MM.1S (cell line): Measurements from ENCODE around the gene BOC.

Source experiments
- DNase-seq: peaks from one replicate; pipeline ENCODE4 v3.0.0-alpha.2; 2015
- H2AFZ ChIP-seq: fragments of 300-600 bp; sonication (generic); 2 replicates; pipeline ENCODE4 v1.6.0; 2016; ENCODE audit warnings: antibody characterized with exemption, low read length
- H3F3A ChIP-seq: fragments of 300-600 bp; sonication (generic); 2 replicates; pipeline ENCODE4 v1.6.1; 2016; ENCODE audit warnings: mild to moderate bottlenecking, antibody characterized with exemption, low read length, moderate library complexity, mixed read lengths; ENCODE audit not compliant: insufficient read depth
- H3K27ac ChIP-seq: fragments of 300-600 bp; sonication (generic); 2 replicates; pipeline ENCODE4 v1.5.1; 2016; ENCODE audit warnings: mild to moderate bottlenecking, low read length
- H3K27me3 ChIP-seq: fragments of 300-600 bp; sonication (generic); replicated peaks from 2 replicates; pipeline ENCODE4 v1.6.0; 2016; ENCODE audit warnings: low read length; ENCODE audit not compliant: insufficient read depth
- H3K36me3 ChIP-seq: fragments of 300-600 bp; sonication (generic); replicated peaks from 2 replicates; pipeline ENCODE4 v1.6.1; 2016; ENCODE audit warnings: mild to moderate bottlenecking, low read length, mixed read lengths; ENCODE audit not compliant: insufficient read depth
- H3K4me1 ChIP-seq: fragments of 300-600 bp; sonication (generic); 2 replicates; pipeline ENCODE4 v1.6.1; 2016; ENCODE audit warnings: low read length, mixed read lengths
- H3K4me2 ChIP-seq: fragments of 300-600 bp; sonication (generic); 2 replicates; pipeline ENCODE4 v1.6.0; 2016; ENCODE audit warnings: low read depth, low read length
- H3K4me3 ChIP-seq: fragments of 300-600 bp; sonication (generic); 2 replicates; pipeline ENCODE4 v1.5.1; 2016; ENCODE audit warnings: low read length, mixed read lengths
- H3K79me2 ChIP-seq: fragments of 300-600 bp; sonication (generic); 2 replicates; pipeline ENCODE4 v1.6.1; 2016; ENCODE audit warnings: mixed run types, low read length, mixed read lengths
- H3K9ac ChIP-seq: fragments of 300-600 bp; sonication (generic); 2 replicates; pipeline ENCODE4 v1.6.1; 2016; ENCODE audit warnings: low read length, mixed read lengths
- H3K9me2 ChIP-seq: fragments of 300-600 bp; sonication (generic); replicated peaks from 2 replicates; pipeline ENCODE4 v1.6.1; 2016; ENCODE audit warnings: mild to moderate bottlenecking, low read length, mixed read lengths; ENCODE audit not compliant: insufficient read depth
- H3K9me3 ChIP-seq: fragments of 300-600 bp; sonication (generic); replicated peaks from 2 replicates; pipeline ENCODE4 v1.6.1; 2016; ENCODE audit warnings: mild to moderate bottlenecking, low read length, mixed read lengths; ENCODE audit not compliant: insufficient read depth
- H4K20me1 ChIP-seq: fragments of 300-600 bp; sonication (generic); 2 replicates; pipeline ENCODE4 v1.6.1; 2016; ENCODE audit warnings: mild to moderate bottlenecking, low read length, moderate library complexity, mixed read lengths; ENCODE audit not compliant: insufficient read depth
- CTCF ChIP-seq: fragments of 300-600 bp; sonication (generic); IDR thresholded peaks from 2 replicates; pipeline ENCODE4 v1.5.1; 2016; ENCODE audit warnings: antibody characterized with exemption, low read length, mixed read lengths
- EZH2 ChIP-seq: fragments of 300-600 bp; sonication (generic); optimal IDR thresholded peaks from 2 replicates; pipeline ENCODE3; 2017; ENCODE audit warnings: low read depth, mild to moderate bottlenecking, antibody characterized with exemption, low read length, mixed read lengths
- EZH2phosphoT487 ChIP-seq: fragments of 300-600 bp; sonication (generic); IDR thresholded peaks from 2 replicates; pipeline ENCODE4 v1.6.1; 2018; ENCODE audit warnings: antibody characterized with exemption, low read length

Gene BOC

DNA sequence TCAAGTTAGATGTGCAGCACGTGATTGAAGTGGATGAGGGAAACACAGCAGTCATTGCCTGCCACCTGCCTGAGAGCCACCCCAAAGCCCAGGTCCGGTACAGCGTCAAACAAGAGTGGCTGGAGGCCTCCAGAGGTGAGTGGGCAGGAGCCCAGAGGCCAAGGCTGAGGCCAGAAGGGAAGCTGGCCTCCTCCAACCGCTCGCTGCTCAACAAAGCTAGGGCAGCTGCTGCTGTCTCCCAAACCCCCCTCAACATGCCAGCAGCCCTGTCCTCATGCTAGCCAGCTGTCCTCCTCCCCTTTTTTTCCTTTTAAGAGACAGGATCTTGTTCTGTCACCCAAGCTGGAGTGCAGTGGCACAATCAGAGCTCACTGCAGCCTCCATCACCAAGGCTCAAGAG, 57.0 kb downstream of the BOC start:
- Histone ChIP-seq H3F3A (no peaks in the 10 kb centered on the region), H3K36me3 (no peaks in the 10 kb centered on the region), H2AFZ (no peak overlapping the region), H4K20me1 (no peaks in the 10 kb centered on the region), H3K9ac (no peak overlapping the region), H3K4me3 (no peak overlapping the region), H3K27me3 (no peaks in the 10 kb centered on the region), H3K27ac (no peak overlapping the region), H3K9me2 (no peaks in the 10 kb centered on the region), H3K4me1 (no peaks in the 10 kb centered on the region), H3K79me2 (no peaks in the 10 kb centered on the region), H3K9me3 (no peaks in the 10 kb centered on the region), H3K4me2 (no peak overlapping the region)
- no peak for DNase-seq
- no peak for TF ChIP-seq CTCF
- no peak for TF ChIP-seq EZH2phosphoT487
- TF ChIP-seq EZH2, result no peak

DNA sequence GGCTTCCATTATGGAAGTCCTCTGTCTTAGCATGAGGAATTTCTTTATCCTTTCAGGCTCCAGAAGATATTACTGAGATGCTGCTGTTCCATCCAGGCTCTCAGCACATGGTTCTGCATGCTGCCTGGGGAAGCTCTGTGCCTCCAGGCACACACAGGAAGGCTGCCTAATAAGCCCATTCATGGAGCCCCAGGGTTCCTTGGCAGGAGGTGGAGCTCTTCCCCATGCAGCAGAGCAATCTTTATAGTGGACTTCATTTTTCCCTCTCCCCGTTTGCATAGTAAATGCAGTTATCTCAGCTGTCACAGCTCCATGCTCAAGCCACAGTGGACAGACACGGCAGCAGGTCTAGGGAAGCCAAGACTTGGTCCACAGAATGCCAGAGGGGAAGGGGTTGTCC, 57.6 kb downstream of the BOC start:
- no peaks in the 10 kb centered on the region for H4K20me1 ChIP-seq
- H3K4me1 ChIP-seq, result no peaks in the 10 kb centered on the region
- no peak overlapping the region for H3K4me3 ChIP-seq
- H3K27me3 ChIP-seq, result no peaks in the 10 kb centered on the region
- H3K27ac ChIP-seq, result no peak overlapping the region
- no peak for TF ChIP-seq CTCF
- no peak for TF ChIP-seq EZH2phosphoT487
- no peak for TF ChIP-seq EZH2
- no peaks in the 10 kb centered on the region for H3K79me2 ChIP-seq
- no peak overlapping the region for H3K4me2 ChIP-seq
- H3K9me2 ChIP-seq, result no peaks in the 10 kb centered on the region
- H3K9me3 ChIP-seq, result no peaks in the 10 kb centered on the region
- H2AFZ ChIP-seq, result no peak overlapping the region
- no peak overlapping the region for H3K9ac ChIP-seq
- no peaks in the 10 kb centered on the region for H3F3A ChIP-seq
- DNase-seq, result no peak
- H3K36me3 ChIP-seq, result no peaks in the 10 kb centered on the region

GRCh38 chr3:113269661-113270060, 58.3 kb downstream of the BOC start:
- no peaks in the 10 kb centered on the region for H3K79me2 ChIP-seq
- H3K4me2 ChIP-seq, result no peak overlapping the region
- H3K4me3 ChIP-seq, result no peak overlapping the region
- TF ChIP-seq CTCF, result no peak
- no peak for TF ChIP-seq EZH2phosphoT487
- no peak for TF ChIP-seq EZH2
- no peaks in the 10 kb centered on the region for H3K36me3 ChIP-seq
- DNase-seq, result no peak
- H2AFZ ChIP-seq, result no peak overlapping the region
- H3K27me3 ChIP-seq, result no peaks in the 10 kb centered on the region
- H3K4me1 ChIP-seq, result no peaks in the 10 kb centered on the region
- no peak overlapping the region for H3K9ac ChIP-seq
- H3K9me2 ChIP-seq, result no peaks in the 10 kb centered on the region
- H3K27ac ChIP-seq, result no peak overlapping the region
- H3F3A ChIP-seq, result no peaks in the 10 kb centered on the region
- H3K9me3 ChIP-seq, result no peaks in the 10 kb centered on the region
- H4K20me1 ChIP-seq, result no peaks in the 10 kb centered on the region

DNA sequence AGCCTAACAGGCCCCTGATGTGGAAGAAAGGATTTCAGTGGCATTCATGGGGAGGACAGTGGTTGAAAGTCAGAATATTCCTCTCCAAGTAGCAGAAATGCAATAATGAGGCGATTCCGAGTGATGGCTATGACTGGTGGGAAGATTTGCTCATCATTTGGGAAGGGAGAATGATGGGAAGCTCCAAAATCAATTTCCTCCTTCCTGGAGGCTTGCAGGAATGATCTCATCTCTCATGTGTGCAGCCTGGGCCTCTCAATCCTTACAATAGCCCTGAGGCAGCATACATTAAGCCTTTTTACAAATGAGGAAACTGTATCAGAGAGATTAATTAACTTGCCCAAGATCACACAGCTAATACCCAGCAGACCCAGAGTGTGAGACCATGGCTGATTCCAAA, 58.7 kb downstream of the BOC start:
- H3K27me3 ChIP-seq, result no peaks in the 10 kb centered on the region
- no peak overlapping the region for H2AFZ ChIP-seq
- no peak overlapping the region for H3K27ac ChIP-seq
- DNase-seq, result no peak
- no peaks in the 10 kb centered on the region for H3K79me2 ChIP-seq
- no peaks in the 10 kb centered on the region for H3K9me2 ChIP-seq
- H3K4me1 ChIP-seq, result no peaks in the 10 kb centered on the region
- no peak overlapping the region for H3K4me3 ChIP-seq
- TF ChIP-seq EZH2phosphoT487 (no peak), EZH2 (no peak), CTCF (no peak)
- no peaks in the 10 kb centered on the region for H3K36me3 ChIP-seq
- H3K9ac ChIP-seq, result no peak overlapping the region
- H4K20me1 ChIP-seq, result no peaks in the 10 kb centered on the region
- H3F3A ChIP-seq, result no peaks in the 10 kb centered on the region
- H3K9me3 ChIP-seq, result no peaks in the 10 kb centered on the region
- no peak overlapping the region for H3K4me2 ChIP-seq
